Stimulated activated CD4-positive, alpha-beta T cell treated with anti-CD3 and anti-CD28 coated beads, TNF-alpha, amount 100 ng/mL, for 4 hours (primary cell): ENCODE measurements around the gene ZNF322.
"Not testable (repeated sequence)": the region's sequence is repeated elsewhere in the genome, so short reads cannot be mapped to it uniquely, and the experiment has no call there.

ENCODE experiments used
- DNase-seq, 3 experiments: peaks; one replicate each; pipeline ENCODE4 v3.0.0-alpha.2; 2020; ENCODE audit warnings: low read depth in 3 of 3

The ZNF322 gene

GRCh38 chr6:26659042-26659999 lies at the start of gene ZNF322:
TSS of gene ZNF322 (minus strand) at chr6:26659746. CDS start at chr6:26638553, 21,193 bp downstream.
- peak; percentile 73 to 76 (median 74) for DNase-seq

GRCh38 chr6:26705780-26706179 lies 46.2 kb upstream of the ZNF322 start:
- not testable (repeated sequence) for DNase-seq

- not testable (repeated sequence) for DNase-seq
Measured at GRCh38 chr6:26705352-26705751, 45.8 kb upstream of the ZNF322 start.

- not testable (repeated sequence) for DNase-seq
Measured at GRCh38 chr6:26701023-26701747, 41.6 kb upstream of the ZNF322 start.

- not testable (repeated sequence) for DNase-seq
Measured at GRCh38 chr6:26697496-26697895, 38.0 kb upstream of the ZNF322 start.

GRCh38 chr6:26689324-26689947 lies 29.9 kb upstream of the ZNF322 start:
- DNase-seq: not testable (repeated sequence)

- not testable (repeated sequence) for DNase-seq
Measured at GRCh38 chr6:26682435-26683042, 23.0 kb upstream of the ZNF322 start.

- DNase-seq: not testable (repeated sequence)
Measured at GRCh38 chr6:26673287-26673686, 13.7 kb upstream of the ZNF322 start.

GRCh38 chr6:26670558-26670957 lies 11.0 kb upstream of the ZNF322 start:
- DNase-seq: not testable (repeated sequence)

- not testable (repeated sequence) for DNase-seq
Measured at GRCh38 chr6:26670003-26670402, 10.5 kb upstream of the ZNF322 start.

- DNase-seq: peak in 1 of 3 experiments; percentile 1
Measured at GRCh38 chr6:26660000-26660361, 435 bp upstream of the ZNF322 start.

- no peak for DNase-seq
Measured at GRCh38 chr6:26657256-26657655, 2.3 kb downstream of the ZNF322 start.

- no peak for DNase-seq
Measured at GRCh38 chr6:26653007-26653406, 6.5 kb downstream of the ZNF322 start.

GRCh38 chr6:26651133-26651781 lies 8.3 kb downstream of the ZNF322 start:
- DNase-seq: no peak

- no peak for DNase-seq
Measured at GRCh38 chr6:26646074-26646473, 13.5 kb downstream of the ZNF322 start.

- no peak for DNase-seq
Measured at GRCh38 chr6:26640806-26641205, 18.7 kb downstream of the ZNF322 start.

- no peak for DNase-seq
Measured at GRCh38 chr6:26629359-26629758, 30.2 kb downstream of the ZNF322 start.

- DNase-seq: no peak
Measured at GRCh38 chr6:26627843-26628242, 31.7 kb downstream of the ZNF322 start.

GRCh38 chr6:26624557-26624956 lies 35.0 kb downstream of the ZNF322 start:
- no peak for DNase-seq

GRCh38 chr6:26623339-26623859 lies 36.1 kb downstream of the ZNF322 start:
- no peak for DNase-seq
